ENCODE results near the gene NPC1.
"Not testable (repeated sequence)": the region's sequence is repeated elsewhere in the genome, so short reads cannot be mapped to it uniquely, and the experiment has no call there.

NPC1 gene

DNA sequence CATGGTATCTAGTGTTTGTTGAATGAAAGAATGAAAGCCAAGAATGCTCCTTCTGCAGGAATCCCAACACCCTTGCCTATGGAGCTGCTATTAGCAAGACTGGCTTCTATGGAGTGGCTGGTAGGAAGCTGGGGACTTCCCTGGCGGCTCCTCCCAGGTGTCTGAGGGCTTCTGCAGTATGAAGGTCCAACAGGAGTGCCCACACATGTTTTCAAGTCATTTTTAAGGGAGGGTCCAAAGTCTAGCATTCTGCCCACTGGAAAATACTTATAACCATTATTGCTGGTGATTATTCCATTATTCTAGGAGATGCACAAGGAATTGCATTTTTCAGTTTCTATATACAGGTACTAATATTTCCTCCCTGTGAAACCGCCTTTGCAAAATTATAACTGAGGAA, 21.9 kb upstream of the NPC1 start:
- DNase-seq, result no peak

DNA sequence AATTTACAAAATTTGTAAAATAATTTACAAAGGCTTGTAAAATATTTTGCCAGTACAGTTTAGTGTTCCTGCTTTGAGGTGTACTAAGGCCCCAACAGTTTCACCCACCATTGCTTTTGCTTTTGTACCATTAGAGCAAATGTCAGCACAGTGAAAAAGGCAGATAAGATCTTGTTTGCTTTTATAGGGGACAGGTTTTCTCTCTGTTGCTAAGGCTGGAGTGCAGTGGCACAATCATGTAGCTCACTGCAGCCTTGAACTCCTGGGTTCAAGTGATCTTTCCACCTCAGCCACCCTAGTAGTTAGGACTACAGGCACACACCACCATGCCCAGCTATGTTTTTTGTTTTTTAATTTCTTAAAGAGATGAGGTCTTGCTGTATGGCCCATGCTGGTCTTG, 19.6 kb upstream of the NPC1 start:
- DNase-seq, result no peak

DNA sequence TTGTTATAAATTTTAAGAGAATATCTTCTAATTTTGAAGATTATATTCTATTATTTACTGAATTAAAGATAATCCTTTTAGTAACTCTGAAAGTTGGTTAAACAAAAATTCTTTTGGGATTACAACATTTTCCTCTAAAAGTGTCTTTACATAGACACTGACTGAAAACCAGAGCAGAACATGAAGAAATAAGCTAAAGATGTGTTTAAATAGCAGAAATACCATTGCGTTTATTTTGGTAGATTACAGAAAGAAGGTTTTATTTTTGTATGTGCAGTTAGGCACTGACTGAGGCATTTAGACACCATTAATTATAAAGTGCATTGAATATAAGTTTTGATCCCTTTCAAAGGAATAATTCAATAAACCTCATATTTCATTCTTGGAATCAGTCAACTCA, 13.5 kb upstream of the NPC1 start:
- DNase-seq, result no peak

DNA sequence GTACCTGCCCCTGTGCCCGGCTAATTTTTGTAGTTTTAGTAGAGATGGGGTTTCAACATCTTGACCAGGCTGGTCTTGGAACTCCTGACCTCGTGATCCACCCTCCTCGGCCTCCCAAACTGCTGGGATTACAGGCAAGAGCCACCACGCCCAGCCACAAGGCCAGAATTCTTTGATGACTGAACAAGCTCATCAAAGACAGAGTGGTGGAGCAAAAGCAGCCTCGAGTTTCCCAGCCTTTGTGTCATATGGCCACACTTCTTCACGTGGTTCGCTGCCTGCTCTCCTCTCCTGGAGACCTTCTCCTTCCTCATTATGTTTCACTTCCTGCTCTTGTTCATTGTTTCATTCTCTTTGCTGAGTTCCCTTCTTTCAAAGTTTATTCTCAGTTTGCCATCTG, 9.9 kb upstream of the NPC1 start:
- DNase-seq, result no peak

DNA sequence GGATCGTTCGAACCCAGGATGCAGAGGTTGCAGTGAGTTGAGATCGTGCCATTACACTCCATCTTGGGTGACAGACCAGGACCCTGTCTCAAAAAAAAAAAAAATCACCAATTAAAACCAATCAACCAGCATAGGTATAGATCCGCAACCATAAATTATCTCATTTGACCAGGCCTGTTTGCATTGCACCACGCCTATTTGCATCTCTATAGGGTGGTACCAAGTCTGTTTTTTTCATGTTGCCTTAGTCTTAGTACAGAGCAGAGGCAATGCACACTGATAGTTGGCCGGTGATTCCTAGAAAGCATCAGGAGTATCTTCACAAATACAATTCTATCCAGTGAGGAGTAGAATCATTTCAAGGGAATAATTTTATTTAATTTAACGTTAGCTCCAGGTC, 9.3 kb upstream of the NPC1 start:
- no peak for DNase-seq

DNA sequence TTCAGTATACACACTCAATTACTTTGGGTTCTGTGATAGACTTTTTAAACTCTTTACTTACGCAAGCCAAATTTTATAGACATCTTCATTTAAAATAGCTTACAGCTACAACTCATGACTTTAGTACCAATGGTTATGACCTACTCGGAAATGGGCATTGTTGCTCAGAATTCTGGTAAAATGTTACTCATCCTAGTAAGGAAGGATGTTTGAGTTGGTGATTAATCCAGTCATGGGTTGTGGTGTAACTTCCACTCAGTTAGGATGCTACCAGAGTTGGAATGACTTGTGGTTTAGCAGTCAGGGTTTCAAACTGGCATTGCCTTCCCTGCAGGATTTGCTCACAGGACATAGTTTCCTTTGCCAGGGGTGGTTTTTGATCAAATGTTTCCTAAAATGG, 7.4 kb upstream of the NPC1 start:
- DNase-seq, result no peak

DNA sequence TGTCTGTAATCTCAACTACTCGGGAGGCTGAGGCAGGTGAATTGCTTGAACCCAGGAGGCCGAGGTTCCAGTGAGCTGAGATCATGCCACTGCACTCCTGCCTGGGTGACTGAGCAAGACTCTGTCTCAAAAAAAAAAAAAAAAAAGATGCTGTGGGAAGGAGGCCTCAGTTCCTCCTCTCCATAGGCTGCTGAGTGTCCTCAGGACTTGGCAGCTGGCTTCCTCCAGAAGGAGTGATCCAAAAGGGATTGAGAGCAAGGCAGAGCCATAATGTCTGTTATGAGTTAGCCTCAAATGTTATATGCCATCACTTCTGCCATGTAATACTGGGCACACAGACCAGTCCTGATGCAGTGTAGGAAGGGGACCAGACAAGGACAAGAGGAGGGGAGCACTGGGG, 6.6 kb upstream of the NPC1 start:
- no peak for DNase-seq

DNA sequence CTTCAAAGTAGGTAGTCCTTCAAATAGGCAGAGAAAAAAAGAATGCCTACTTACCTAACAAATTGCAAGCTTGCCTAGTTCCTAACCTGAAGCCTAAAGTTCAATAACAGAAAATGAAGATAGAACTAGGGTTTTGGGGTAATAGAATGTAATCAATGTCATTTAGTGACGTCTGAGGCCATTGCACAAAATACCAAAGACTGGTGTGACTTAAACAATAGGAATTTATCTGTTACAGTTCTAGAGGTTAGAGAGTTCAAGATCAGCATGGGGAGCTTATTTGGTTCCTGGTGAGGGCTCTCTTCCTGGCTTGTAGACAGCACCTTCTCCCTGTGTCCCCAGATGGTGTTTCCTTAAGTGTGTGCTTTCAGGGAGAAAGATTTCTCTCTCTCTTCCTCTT, 4.7 kb upstream of the NPC1 start:
- DNase-seq, result no peak

DNA sequence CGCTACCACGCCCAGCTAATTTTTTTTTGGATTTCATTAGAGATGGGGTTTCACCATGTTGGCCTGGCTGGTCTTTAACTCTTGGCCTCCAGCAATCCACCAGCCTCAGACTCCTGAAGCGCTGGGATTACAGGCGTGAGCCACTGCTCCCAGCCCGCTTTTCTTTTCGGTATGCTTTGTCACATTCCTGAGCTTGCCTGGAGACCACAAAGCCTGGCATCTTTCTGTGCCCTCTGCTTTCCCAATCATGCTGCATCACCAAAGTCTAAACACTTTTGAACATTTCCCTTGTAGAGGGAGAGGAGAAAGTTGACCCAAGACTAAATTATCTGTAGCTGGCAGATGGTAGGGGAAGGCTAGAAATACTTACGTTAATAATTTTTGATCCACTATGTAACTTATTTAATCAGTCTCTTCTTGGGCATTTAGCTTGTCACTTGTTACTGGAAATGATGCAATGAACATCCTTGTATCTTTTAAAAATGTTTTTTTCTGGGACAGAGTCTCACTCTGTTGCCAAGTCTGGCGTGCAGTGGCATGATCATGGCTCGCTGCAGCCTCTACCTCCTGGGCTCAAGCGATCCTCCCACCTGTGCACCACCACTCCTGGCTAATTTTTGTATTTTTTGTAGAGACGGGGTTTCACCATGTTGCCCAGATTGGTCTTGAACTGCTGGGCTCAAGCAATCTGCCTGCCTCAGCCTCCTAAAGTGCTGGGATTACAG, 2.7 kb upstream of the NPC1 start:
- DNase-seq, result no peak

DNA sequence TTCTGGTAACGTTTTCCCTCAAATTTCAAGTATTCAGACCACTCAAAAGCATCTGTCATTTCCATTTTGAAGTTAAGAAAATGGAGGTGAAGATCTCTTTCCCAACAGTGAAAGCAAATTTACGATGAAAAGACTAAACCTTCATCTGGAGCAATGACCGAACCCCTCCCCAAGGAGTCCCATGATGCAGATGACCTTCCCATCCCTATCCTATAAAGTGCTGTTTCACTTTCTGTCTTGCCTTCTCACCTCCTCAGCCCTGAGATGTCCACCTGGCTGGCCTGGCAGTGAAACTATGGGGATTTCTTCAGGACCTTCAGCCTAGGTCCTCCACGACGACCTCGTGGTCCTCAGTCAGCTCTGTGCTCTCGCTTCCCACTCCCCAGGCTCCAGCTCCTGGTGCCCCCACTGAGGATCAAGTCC, 925 bp upstream of the NPC1 start:
- DNase-seq, result no peak

DNA sequence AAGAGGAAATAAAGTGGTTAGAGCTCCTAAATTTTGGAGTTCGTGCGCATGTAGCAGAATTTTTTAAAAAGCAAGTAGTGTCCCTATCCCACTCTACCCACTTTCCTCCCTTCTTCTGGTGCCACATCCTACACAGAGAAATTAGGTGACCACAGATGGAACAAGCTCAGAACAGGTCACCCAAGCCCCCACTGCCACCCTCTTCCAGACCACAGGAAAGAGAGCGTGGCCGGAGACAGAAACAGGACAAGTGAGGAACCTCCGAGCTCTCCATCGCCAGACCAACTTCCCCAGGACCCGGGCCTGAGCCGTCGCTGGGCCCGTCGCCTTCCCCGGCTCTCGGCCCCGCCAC, 433 bp downstream of the NPC1 start:
- no peak for DNase-seq

DNA sequence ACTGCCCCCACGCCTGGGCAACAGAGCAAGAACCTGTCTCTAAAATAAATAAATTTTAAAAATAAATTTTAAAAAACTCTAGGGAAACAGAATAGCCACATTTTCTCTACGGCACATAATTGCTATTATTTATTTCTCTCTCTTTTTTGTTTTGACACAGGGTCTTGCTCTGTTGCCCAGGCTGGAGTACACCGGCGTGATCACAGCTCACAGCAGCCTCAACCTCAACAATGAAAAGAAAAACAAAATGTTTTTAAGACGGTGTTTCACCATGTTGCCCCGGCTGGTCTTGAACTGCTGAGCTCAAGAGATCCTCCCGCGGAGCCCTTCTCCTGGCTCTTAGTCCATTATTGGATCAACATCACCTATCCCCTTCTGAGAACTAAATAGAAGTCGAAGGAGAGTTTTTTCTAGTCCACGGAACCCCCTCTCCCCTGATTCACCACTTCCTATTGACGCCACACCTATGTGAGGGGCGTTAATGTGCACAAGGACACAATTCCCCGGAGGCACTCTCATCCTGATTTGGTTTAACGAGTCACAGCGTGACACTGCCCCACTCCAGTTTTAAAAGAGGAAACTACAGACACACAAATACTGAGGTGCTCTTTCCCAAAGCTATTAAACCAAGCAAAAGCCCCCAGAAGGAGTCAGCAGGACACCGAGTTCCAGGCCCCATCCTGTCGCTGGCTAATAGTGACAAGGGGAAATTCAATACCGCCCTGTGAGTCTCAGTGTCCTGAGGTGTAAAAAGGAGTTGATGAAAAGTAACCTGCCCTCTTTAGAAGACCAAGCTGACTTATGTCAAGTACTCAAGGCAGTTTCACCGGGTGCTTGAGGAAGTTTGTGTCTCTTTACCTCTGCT, 1.1 kb downstream of the NPC1 start:
- DNase-seq, result peak; percentile 5

DNA sequence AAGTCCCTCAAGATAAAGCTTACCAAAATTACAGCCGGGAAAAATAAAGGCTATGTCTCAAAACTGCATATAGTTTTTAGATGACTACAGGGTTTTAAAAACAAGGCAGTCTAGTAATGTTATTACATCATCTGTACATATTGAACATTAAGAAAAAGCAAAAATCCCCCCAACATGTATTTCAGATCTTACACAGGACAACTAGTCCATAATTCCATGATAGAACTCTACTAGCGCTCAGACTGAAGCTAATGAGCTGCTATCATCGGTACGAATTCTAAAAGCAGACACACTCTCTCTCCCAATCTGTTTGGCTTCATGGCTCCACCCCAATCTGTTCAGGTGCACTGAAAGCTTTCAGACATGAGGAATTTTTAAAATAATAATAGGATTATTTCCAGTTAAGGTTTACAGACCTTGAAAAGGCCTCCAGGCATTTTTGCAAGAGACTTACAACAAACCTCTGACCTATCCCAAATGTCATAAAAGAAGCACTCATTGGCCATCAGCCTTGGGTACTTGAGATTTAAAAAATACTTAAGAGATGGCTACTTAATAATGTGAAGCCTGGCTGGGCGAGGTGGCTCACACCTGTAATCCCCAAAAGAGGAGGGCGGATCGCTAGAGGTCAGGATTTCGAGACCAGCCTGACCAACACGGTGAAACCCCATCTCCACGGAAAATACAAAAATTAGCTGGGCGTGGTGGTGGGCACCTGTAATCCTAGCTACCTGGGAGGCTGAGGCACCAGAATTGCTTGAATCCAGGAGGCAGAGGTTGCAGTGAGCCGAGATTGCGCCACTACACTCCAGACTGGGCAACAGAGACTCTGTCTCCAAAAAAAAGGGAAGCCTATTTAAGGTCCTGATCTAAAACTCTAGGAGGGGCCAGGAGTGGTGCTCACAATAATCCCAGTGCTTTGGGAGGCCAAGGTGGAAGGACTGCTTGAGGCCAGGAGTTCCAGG, 2.0 kb downstream of the NPC1 start:
- no peak for DNase-seq

DNA sequence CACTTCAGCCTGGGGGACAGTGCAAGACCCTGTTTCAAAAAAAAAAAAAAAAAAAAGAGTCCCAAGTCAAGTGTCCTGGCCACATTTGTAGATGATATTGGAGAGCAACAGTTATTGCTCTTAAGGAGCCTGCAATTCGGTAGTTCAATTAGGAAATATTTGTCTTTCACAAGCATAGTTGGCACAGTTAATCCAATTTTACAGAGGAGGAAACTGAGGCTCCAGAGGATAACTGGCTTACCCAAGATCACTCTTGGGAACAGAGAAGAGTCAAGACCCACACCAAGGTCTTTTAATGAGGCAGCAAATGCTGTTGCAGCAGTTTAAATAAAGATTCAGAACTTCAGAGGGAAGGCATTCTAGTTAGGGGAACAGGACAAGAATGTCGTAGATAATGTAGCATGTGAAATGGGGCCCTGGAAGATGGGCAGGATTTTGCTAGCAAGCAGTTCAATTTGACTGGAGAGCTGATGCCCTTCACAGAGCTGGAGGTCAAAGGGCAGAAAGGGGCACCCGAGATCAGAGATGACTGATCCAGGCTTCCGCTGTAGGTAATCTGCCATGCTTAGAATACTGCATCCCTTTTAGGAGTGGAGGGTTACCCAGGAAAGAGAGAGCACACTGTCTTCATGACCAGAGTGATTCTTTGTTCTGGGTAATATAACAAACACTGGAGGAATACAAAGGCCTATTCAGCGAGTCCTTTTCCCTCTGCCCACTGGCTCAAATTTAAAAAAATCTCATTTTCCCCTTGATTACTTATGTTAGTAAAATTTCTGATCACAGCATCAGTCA, 3.0 kb downstream of the NPC1 start:
- no peak for DNase-seq

DNA sequence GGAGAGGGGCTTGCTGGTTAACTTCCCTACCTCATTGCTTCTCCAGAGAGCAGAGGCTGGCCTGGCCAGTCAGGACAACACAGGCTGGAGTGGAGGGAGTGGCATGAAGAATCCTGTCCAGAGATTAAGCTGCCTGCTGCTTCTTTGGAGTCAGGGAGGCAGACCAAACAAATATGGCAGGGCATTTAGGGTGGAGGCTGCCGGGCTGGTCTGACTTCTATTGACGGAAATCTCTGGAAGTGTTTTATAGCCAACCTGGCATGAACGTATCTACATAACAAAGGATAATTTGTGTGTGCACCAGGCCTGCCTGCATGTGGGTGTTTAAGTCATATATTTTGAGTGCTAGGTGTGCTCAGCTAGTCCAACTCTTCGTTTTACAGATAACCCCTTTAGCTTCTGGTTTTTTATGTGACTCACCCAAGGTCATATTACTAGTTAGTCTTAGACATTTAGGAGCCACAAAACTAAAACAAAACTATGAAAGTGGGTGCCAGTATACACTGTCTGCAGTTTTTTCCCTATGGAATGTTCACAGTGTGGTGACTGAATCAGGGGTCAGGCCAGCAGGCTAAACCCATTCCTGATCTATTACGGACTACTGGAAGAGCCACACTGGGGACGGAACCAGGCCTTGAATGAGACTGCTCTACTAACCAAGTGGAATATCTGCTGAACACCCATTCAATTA, 5.5 kb downstream of the NPC1 start:
- no peak for DNase-seq

DNA sequence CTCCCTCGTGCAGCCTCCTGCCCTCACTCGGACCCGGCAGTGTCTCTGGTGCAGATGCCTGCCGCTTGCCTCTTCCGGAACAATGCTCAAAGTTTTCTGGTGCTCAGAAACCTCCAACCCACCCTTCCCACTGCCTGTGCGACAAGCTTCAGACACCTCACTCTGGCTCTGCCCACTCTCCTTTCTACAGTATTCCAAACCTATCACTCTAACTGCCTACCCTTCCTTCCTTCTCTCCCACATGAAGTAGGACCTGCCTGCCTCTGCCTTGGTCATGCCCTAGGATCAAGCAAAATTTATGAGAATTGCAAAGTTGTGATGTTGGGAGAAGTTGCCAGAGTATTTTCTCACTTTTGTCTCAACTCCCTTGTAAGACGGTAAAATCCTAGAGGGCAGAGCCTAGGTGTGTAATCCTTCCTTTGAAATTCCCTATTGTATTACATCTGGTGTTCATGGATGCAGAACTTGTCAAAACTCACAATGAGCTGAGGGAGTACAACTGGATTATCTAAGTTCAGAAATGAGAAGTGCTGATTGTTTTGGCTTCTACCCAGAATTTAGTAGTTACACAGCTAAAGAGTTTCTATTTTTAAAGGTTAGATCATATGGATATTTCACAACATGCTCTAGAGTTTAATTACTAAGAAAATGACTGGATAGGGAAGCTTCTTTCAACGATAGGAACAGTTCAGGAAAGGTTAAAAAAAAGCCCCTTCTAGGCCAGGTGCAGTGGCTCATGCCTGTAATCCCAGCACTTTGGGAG, 7.2 kb downstream of the NPC1 start:
- no peak for DNase-seq

DNA sequence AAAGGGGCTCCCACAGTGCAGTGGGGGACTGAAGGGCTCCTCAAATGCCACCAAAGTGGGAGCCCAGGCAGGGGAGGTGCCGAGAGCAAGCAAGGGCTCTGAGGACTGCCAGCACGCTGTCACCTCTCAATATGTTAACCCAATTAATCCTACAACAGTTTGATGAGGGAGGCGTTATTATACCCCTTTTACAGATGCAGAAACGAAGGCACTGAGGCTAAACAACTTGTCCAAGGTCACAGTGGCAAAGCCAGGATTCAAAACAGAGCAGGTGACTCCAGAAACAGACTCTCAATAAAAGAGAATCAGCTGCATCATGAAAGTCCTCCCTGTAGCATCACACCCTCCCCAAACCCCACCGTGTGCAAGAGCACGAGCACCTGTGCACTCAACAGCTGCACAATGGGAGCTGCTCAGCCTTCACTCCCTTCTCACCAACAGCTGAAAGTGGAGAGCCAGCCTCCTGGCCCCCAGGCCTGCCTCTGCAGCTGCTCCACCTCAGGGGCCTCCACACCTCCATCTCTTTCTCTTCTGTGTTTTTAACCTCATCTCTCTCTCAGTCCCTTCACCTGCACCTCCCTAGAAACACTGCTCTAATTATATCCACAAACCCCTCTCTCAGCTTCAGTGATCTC, 8.1 kb downstream of the NPC1 start:
- DNase-seq, result no peak

DNA sequence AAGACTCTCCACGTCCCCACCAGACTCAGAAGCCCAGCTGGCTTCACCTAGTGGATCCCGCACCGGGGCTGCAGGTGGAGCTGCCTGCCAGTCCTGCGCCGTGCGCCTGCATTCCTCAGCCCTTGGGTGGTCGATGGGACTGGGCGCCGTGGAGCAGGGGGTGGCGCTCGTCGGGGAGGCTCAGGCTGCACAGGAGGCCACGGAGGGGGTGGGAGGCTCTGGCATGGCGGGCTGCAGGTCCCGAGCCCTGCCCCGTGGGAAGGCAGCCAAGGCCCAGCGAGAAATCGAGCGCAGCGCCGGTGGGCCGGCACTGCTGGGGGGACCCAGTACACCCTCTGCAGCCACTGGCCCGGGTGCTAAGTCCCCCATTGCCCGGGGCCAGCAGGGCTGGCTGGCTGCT, 8.8 kb downstream of the NPC1 start:
- DNase-seq, result not testable (repeated sequence)

DNA sequence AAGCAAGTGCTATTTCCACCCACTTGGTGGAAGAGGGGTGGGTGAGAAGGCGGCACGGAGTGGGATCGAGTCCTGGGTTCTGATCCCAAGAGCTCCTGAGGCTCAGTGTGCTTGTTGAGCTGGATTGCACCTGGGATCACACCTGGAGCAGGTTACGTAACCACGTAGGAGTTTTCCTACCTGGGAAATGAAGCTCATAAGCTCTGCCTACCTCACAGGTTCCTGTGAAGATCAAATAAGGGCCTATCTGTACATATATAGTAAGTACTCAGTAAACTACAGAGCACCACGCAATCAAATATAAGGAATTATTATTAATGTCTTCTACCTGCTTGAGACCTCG, 11.0 kb downstream of the NPC1 start:
- no peak for DNase-seq

DNA sequence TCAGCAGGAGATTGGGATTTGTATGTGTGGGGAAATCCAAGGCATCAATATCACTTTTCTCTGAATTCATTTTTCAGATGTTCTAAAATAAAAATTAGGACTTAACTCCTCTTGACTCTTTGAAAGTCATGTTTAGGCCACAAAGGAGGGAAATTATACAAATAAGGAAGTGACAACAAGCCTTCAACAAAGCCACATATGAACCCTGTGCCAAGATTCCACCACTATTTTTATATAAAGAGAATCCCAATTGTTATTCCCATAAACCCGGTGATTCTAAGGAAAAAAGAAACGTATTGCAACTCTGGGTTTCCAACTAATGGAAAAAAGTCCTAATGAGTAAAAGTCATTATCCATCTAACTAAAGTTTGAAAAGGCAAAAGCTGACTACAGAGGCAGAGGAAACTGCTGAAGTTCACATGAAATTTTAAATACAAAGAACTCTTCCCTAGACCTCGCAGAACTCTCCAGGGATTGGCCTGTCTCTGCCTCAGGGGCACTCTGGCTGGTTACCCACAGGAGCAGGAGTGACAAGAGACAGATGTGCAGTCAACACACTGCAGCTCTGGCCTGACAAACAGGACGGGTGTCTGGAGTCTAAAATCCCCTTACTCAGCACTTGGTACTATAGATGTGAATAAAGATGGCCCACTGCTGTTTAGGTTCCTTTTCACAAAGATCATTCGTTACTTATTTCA, 11.5 kb downstream of the NPC1 start:
- no peak for DNase-seq

Data from DMS79 (cell line).